Ecto neural progenitor cell (in vitro differentiated cells): ENCODE data around the gene ARAP3.
"Not testable (repeated sequence)": the region's sequence is repeated elsewhere in the genome, so short reads cannot be mapped to it uniquely, and the experiment has no call there.

Experiments used
- DNase-seq: peaks from one replicate; pipeline ENCODE4 v3.0.0-alpha.2; 2018; ENCODE audit warnings: low spot score

Gene ARAP3

GRCh38 chr5:141681695-141682641 lies at the start of gene ARAP3:
ARAP3 (minus strand) TSS chr5:141682230; CDS start chr5:141680486, 1,744 bp downstream.
- peak; percentile 80 for DNase-seq

- no peak for DNase-seq
Measured at GRCh38 chr5:141729387-141730006, 47.5 kb upstream of the ARAP3 start.

- no peak for DNase-seq
Measured at GRCh38 chr5:141725891-141726290, 43.9 kb upstream of the ARAP3 start.

GRCh38 chr5:141725174-141725573 lies 43.1 kb upstream of the ARAP3 start:
- DNase-seq, result not testable (repeated sequence)

GRCh38 chr5:141722266-141722665 lies 40.2 kb upstream of the ARAP3 start:
- DNase-seq, result no peak

- no peak for DNase-seq
Measured at GRCh38 chr5:141717043-141717442, 35.0 kb upstream of the ARAP3 start.

GRCh38 chr5:141716468-141716867 lies 34.4 kb upstream of the ARAP3 start:
- no peak for DNase-seq

DNA sequence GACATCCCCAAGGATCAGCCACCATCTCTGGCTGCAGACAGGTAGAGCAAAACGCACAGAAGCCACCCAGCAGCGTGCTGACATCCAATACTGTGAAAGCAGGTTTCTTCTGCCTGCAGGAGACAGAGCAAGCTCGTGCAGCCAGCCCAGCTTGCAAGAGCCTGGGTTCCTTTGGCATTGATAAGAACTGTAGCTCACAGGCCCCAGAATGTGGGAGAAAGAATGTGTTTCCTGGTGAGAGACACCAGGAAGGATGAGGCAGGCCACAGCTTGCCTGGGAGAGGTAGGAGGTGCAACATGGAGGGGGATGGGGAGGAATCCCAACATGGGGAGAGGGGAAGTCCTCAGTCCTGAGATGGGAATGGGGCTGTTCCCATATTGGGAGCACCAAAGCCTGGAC lies 34.0 kb upstream of the ARAP3 start:
- no peak for DNase-seq

- DNase-seq, result no peak
Measured at GRCh38 chr5:141715346-141715905, 33.4 kb upstream of the ARAP3 start.

DNA sequence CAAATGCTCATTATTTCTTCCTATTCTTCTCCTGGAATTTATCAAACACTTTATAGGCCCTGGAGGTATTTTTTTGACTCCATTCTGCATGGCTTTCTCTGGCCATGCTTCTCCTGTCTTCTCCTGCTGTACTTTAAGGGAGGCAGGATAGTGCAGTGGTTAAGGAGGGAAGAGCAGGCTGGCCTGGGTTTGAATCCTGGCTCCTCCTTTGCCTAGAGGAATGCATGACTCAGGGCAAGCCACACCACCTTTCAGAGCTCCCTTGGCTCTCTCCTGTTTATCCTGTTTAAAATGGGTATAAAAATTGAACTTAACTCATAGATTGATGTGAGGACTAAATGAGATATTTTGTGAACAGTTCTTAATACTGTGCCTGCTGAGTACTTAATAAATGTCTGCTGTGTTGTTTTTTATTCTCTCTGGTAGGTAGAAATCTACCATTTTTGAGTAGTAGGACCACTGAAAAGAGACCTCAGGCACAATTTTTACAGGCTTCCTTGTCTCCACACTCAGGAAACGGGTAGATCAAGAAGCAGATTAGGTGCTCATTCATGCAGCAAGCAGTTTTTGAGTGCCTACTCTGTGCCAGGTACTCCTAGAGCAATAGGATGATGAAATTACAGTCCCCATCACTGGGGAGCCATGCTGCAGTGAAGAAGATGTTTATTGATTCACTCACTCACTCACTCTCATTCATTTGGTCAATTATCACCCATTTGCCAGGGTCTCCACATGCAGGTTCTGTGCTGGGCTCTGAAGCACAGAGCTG lies 32.7 kb upstream of the ARAP3 start:
- no peak for DNase-seq

- DNase-seq, result no peak
Measured at GRCh38 chr5:141713616-141714309, 31.7 kb upstream of the ARAP3 start.

GRCh38 chr5:141711687-141712086 lies 29.7 kb upstream of the ARAP3 start:
- DNase-seq, result no peak

DNA sequence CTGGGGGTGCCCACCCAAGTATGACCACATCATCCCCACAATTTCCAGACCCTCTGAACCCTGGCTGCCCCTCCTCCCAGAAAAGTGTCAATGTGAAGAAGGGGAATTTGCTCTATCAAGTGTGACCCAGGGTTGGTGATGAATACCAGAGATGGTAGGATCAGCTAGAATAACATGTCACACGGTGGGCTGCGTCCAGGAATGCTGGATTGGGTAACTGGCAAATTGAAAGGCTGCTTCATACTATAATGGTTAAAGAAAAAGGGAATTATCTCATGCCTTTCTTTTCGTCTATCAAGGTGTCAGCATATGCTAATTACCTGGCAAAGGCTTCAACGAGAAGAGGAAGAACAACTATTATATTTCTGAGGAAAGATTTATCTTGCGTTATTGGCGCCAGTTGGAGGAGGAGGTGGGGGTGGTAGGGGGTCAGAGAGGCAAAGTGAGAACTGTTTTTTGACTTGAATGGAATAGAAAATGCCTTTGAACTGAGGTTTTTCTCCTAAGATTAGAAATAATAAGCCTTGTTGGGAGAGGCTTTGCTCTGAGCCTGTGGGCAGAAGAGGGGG lies 27.8 kb upstream of the ARAP3 start:
- DNase-seq, result no peak

GRCh38 chr5:141708016-141708415 lies 26.0 kb upstream of the ARAP3 start:
- no peak for DNase-seq

DNA sequence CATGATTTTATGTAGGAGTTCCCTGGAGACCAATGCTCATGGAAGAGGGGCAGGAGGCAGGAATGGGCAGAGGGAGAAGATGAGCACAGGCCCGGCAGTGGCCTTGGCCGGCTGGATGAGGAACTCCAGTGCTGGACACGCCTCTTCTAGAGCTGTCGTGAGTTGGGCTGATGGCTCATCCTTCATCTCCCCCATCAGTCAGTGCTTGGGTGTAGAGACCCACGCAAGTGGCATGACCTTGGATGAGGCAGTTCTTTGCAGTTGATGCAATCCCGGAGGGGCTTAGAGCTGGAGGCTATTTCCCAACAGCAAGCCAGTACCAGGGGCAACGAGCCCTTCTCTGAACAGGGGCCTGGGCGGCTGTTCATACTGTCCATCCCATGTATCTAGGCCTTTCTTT lies 25.5 kb upstream of the ARAP3 start:
- no peak for DNase-seq

GRCh38 chr5:141706121-141706520 lies 24.1 kb upstream of the ARAP3 start:
- DNase-seq, result no peak

GRCh38 chr5:141705469-141705868 lies 23.4 kb upstream of the ARAP3 start:
- DNase-seq, result no peak

DNA sequence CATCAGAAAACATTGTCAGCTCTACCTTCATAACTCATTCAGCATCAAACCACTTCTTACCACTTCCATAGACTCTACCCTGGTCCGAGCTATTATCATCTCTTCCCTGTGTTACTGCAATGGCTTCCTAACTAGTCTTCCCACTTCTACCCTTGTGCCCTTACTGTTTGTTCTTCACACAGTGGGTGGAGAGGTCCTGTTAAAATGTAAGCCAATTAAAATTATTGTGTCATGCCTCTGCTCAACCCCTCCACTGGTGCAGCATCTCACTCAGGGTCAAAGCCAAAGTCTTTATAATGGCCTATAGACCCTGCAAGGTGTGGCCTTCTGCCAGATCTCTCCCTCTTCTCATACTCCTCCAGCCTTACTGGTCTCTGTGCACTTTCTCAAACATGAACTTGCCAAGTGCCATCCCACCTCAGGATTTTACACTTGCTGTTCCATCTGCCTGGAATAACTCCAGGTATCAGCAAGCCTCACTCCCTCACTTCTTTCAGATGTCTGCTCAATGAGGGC lies 22.8 kb upstream of the ARAP3 start:
- DNase-seq, result no peak

DNA sequence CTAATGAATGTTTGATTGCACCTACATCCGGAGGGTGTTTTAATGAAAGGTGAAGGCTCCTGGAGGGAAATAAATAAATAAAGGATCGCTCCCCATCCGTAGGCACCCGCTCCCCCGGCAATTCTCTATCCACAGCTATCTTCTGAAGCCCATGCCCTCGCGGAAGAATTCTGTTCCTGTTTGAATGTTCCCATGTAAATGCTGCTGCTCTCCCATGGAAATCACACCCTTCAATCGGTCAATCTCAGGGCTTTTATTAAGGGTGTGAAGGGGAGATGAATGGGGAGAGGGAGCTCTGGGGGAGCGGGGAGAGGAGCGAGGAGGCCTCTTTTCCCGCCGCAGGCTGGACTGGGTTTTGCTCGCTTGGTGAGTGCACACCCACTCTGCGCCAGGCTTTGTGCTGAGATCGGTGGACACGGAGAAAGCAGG lies 21.1 kb upstream of the ARAP3 start:
- no peak for DNase-seq

DNA sequence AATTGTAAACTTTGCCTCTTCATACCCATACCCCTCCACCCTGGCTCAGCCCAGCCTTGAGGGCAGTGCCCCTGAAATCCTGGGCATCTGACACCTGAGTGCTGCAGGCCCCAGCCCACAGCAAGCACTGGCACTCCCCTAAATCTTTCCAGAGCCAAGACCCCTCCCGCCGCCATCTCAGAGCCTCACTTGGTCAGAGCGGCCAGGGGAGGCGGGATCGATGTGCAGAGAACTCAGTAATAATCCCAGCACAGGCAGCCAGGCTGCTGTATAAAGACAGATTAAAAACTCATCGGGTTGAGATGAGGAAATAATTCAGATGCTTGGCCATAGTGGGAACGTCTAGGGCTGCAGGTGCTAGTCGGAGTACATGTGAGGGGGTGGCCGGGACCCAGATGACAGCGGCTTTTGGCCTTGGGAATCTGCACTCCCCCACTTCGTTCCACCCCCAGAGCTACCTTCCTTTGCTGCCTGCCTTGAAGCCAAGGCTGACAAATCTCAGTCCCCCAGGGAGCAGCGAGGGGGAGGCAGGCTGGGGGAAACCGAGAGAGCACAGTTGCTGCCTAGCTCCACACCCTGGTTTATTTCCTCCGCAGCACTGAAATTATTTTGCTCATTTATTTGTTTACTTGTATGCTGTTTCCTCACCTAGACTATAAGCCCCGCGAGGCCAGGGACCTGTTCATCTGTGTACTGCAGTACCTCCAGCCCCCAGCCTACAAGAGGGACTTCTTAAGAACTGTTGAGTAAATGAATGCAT lies 19.5 kb upstream of the ARAP3 start:
- no peak for DNase-seq
